LNCaP clone FGC (cell line): ENCODE measurements around the gene LSM12.

Experiments used
- DNase-seq: peaks from one replicate; pipeline ENCODE4 v3.0.0-alpha.2; 2011; ENCODE audit warnings: low read depth
- H3K4me3 ChIP-seq: 2 replicates; pipeline ENCODE4 v1.5.1; 2011; ENCODE audit warnings: mild to moderate bottlenecking, low read depth, low read length, control low read depth
- CTCF ChIP-seq: IDR thresholded peaks from 2 replicates; pipeline ENCODE4 v1.5.1; 2012; ENCODE audit warnings: mild to moderate bottlenecking; ENCODE audit not compliant: control insufficient read depth, insufficient read depth; ENCODE audit errors: extremely low read depth

Gene LSM12

DNA sequence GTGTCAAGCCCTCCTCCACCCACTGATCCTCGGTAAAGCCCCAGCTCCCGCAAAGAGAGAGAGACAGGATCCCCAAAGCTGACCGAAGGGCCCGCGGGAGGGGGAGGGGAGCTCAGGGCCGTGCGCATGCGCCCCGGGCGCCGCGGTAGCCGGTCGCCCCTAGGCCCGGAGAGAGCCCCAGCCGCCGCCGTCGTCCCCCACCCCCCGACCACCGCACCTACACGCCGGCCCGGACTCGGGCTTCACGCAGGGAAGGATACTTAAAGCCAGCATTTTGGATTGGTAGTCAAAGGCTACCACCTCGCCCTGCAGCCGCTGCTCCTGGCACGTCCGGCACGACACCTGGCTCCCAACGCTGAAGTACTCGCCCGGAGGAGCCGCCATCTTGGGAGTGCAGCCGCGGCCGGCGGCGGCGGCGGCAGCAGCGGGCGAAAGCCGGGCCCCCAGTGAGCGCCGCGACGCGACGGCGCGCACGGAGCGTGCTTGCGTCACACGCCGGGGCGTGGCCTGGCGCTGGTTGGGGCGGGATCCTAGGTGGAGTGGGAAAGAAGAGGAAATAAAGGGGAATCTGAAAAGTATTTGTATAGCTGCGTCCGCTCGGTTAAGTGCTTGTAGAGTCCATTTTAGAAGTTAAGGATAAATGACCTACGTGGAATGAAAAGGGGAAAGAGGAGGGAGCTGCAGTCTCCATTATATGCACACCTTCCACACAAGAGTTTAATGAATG lies at the start of gene LSM12:
LSM12 (minus strand) TSS at position 468 of the 727 bp plus-strand sequence; CDS start at position 384, 84 bp downstream.
- TF ChIP-seq CTCF = no peak
- H3K4me3 ChIP-seq = peak within 1 kb of the TSS; percentile 86
- DNase-seq = no peak

DNA sequence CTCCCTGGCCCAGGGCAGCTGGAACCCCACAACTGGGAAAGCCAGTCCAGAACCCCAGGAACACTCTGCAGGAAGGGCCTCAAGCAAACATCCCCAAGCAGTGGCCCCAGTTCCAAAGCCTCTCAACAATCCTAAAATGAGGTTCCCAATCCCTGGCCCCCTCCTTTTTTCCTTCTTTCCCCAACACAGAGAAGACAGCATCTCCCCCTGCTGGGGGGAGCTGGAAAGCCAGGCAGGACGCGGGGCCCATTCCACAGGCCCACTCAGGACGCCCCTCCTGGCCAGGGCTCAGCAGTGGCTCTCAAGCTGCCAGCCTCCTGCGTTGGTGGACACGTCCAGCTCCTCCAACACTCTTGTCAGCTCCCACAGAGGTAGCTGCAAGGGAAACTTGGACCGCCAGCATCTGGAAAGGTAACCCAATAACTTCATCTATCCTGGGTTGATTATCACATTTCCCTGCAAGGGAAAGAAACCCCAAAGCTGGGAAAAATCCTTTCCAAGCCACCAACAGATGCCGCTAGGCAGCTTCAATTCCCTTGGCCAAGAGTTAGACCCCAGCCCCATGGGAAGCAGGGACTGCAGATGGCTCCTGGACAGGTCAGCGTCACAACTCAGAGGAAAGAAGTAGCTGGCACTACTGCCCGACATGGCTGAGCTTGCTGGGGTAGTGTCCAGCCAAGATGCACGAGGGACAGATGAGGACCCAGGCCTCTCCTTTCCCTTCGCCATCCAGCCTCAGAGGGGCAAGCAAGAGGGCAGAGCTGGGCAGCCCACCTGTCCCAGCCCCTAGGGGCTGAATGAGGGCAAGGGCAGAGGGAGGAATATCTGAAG lies 49.3 kb upstream of the LSM12 start:
- TF ChIP-seq CTCF = peak; percentile 27; the same call in 1 of the 2 replicates
- no peak for DNase-seq
- H3K4me3 ChIP-seq = no peak overlapping the region

DNA sequence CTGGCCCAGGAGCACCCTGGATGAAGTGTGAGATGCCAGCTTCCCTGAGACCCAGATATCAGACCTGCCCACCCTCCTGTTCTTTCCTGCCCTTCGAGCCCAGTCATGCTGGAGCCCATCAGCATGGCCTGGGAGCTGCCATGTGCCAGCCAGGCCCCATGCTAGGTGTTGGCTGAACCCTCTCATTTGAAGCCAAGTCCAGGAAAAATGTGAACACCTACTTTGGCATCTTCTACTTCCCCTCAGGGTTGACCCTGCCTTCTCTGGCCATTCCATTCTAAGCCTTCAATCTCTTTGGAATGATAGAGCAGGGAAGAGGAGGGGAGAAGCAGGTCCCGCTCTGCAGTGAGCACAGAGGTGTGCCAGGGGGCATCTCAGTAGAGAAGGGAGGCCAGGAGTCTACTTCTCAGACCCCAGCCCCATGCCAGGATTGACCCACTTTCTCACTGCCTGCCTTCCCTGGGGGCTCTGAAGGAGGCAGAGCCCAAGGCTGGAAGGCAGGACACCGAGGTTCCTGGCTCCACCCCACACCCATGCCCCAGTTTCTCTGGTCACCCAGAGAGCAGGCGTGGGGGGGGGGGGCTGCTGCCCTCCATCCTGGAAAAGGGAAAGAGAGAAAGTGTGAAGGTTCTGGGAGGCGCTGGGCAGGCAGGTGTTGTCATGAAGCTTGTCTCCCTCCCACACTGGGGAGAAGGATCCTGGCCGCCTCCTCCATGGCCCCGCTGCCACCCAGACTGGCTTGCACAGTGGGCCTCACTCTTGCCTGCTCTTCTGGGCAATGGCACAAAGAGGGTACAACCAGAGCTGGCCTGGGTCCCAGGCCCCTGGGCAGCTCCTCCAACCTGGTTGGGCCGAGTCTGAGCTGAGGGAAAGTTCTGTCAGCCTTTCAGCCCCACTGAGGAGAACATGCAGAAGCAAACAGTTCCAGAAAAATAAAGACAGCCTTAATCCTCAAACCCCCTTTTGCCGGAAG lies 47.7 kb upstream of the LSM12 start:
- DNase-seq = no peak

DNA sequence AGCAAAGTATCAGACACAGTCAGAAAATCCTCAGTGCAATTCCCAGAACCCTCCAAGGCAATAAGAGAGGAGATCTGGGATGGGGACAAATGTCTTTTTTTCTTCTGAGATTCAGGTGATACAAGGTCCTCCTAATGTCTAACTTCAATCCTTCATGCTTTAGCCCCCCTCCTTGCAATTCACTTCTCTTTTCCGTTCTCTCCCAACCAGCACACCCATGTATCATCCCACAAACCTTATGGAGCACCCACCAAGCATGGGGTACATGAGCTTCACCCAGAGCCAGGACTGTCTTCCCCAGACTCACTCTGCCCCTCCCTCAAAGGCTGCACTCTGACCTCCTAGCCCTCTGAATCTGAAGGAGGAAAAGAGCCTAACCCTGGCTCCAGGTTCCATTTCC lies 46.9 kb upstream of the LSM12 start:
- no peak for TF ChIP-seq CTCF
- no peak for DNase-seq
- no peak overlapping the region for H3K4me3 ChIP-seq

More for the DNA sequence above, 47.7 kb upstream of the LSM12 start:
- no peak overlapping the region for H3K4me3 ChIP-seq
- no peak for TF ChIP-seq CTCF

GRCh38 chr17:44112284-44113280 lies 46.1 kb upstream of the LSM12 start:
- H3K4me3 ChIP-seq = no peak overlapping the region
- DNase-seq = no peak
- no peak for TF ChIP-seq CTCF
